ENCODE measurements around the gene HOXB8. TPM values are rescaled to one million over a fixed set of nuclear protein-coding genes. Genes with fewer than 3 reads are reported as not detected.

Gene HOXB8
- total RNA-seq, 2 donors from 2014 or later: 0.09 to 0.97 TPM

DNA sequence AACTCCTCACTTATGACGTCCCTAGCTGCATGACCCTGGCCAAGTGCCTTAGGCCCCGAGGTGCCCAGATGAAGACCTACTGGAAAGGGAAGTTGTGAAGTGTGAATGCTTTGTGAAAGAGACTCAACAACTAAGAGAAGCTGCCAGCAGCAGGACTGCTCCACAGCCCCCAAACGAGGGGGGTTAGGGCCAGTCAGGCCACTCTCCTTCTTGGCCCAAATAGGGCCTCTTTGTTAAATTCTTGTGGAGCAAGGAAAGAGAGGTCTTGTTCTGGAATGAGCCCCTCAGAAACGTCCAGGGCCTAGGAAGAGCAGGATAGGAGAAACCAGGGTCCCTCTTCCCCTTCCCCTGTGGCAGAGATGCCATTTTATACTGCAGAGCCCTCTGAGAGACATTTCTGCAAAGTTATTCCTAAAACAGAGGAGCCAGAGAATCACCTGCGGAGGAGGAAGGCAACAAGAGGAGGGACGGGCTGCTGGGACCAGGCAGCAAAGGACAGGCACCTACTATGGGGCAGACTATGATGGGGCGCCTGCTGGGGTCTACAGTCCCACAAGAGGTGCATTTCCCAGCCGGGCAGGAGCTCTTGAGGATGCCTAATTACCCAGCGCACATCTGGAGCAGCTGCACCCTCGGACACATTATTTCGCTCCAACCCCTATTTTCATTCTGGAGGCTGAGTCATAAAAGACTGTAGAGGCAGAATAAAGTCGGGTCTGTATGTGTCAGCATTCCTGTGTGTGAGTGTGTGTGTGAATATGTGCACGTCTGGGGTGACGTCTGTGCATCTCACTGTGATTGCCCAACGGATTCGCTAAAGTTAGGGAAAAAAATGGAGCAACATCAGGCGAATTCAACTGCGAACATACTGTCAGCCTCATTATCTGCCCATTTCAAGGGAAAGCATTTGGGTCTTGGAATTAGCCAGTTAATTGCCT lies 22.5 kb upstream of the HOXB8 start:
- Histone ChIP-seq H3K36me3 (no peaks in the 10 kb centered on the region), H3K9me3 (no peaks in the 10 kb centered on the region), H3K27me3 (replicated peaks; ENCODE audit: insufficient read depth) (peaks cover 33% of the 10 kb centered on the region), H3K4me1 (replicated peaks) (no peaks in the 10 kb centered on the region), H3K4me3 (no peak overlapping the region), H3K27ac (no peak overlapping the region)
- TF ChIP-seq POLR2AphosphoS5 (IDR thresholded peaks at IDR 0.05) (no peak), POLR2A (IDR thresholded peaks at IDR 0.05) (no peak)
- TF ChIP-seq, protein P1, sequence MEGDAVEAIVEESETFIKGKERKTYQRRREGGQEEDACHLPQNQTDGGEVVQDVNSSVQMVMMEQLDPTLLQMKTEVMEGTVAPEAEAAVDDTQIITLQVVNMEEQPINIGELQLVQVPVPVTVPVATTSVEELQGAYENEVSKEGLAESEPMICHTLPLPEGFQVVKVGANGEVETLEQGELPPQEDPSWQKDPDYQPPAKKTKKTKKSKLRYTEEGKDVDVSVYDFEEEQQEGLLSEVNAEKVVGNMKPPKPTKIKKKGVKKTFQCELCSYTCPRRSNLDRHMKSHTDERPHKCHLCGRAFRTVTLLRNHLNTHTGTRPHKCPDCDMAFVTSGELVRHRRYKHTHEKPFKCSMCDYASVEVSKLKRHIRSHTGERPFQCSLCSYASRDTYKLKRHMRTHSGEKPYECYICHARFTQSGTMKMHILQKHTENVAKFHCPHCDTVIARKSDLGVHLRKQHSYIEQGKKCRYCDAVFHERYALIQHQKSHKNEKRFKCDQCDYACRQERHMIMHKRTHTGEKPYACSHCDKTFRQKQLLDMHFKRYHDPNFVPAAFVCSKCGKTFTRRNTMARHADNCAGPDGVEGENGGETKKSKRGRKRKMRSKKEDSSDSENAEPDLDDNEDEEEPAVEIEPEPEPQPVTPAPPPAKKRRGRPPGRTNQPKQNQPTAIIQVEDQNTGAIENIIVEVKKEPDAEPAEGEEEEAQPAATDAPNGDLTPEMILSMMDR (IDR thresholded peaks at IDR 0.05): no peak
- 59% methylated on average over 18 of the region's 18 CpGs for WGBS
- intact Hi-C loops (cut with DNase I): no loop called here
- DNase-seq (ENCODE audit: low spot score): no peak

GRCh38 chr17:48636177-48637018 lies 21.3 kb upstream of the HOXB8 start:
- TF ChIP-seq, protein P1 (IDR thresholded peaks at IDR 0.05): peak in 1 of 4 experiments; percentile 48
- TF ChIP-seq POLR2AphosphoS5 (IDR thresholded peaks at IDR 0.05) (no peak), POLR2A (IDR thresholded peaks at IDR 0.05) (no peak)
- no peaks in the 10 kb centered on the region for H3K36me3 ChIP-seq
- H3K9me3 ChIP-seq: no peaks in the 10 kb centered on the region
- H3K27ac ChIP-seq: no peak overlapping the region
- 10% methylated on average over 35 of the region's 39 CpGs for WGBS
- intact Hi-C loops (cut with DNase I): no loop called here
- no peak for DNase-seq (ENCODE audit: low spot score)
- H3K4me3 ChIP-seq: no peak overlapping the region
- H3K27me3 ChIP-seq (replicated peaks; ENCODE audit: insufficient read depth): peaks cover 38% of the 10 kb centered on the region
- no peaks in the 10 kb centered on the region for H3K4me1 ChIP-seq (replicated peaks)

DNA sequence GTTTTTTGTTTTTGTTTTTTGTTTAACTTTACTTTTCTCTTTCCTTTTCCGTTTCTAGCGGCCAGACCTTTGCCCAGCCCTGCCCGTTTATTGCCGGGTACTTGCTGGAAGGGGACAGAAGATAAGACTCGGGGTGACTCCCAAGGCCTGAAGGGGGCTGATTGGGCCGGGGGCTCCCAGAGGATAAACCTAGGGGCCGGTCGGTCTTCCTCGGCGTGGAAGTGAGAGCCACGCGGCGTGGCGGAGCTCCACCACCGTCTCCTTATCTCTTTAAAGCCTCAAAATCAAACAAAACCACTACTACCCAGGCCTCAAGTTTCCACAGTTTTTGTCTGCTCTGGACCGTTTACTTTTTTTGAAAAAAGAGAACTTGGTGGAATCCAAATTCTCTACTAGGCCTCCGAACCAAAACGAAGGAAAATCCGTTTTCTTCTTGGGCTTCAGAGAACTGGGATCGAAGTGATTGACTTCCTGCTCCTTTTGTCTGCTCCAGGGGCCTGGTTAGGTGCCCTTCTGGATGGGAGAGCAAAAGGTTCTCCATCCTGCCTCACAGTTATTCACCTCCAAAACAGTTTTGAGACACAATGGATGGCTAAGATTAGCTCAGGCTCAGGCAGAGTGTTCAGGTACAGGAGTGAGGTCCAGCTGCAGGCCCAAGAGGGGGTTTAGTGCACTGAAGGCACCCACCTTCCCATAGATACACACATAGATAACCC lies 19.6 kb upstream of the HOXB8 start:
- DNase-seq (ENCODE audit: low spot score): no peak
- Histone ChIP-seq H3K27me3 (replicated peaks; ENCODE audit: insufficient read depth) (peaks cover 46% of the 10 kb centered on the region), H3K36me3 (no peaks in the 10 kb centered on the region), H3K27ac (no peak overlapping the region), H3K4me1 (replicated peaks) (no peaks in the 10 kb centered on the region), H3K9me3 (no peaks in the 10 kb centered on the region), H3K4me3 (no peak overlapping the region)
- TF ChIP-seq, protein P1 (IDR thresholded peaks at IDR 0.05): no peak
- TF ChIP-seq POLR2A (IDR thresholded peaks at IDR 0.05) (no peak), POLR2AphosphoS5 (IDR thresholded peaks at IDR 0.05) (no peak)
- WGBS: 72% methylated on average over 20 of the region's 20 CpGs
- intact Hi-C loops (cut with DNase I): no loop called here

DNA sequence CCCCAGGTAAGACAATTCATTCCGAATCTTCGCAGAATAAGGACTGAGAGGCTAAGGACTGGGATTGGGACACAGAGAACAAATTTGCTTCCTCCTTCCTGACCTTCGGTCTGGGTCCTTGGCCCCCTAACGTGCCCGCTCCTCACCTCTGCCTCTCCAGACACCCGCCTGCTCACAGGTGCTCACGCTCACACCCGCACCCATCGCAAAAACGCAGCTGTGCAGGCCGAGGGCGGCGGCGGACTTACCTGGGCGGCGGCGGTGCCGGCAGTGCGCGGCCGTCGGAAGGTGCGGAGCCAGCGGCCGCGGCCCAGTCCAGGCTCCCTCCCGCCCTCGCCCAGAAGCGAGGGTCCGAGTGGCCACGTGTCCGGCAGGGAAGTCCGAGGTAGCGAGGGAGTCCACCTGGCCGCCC lies 18.2 kb upstream of the HOXB8 start:
- DNase-seq (ENCODE audit: low spot score): no peak
- intact Hi-C loops (cut with DNase I): no loop called here
- 42% methylated on average over 34 of the region's 35 CpGs for WGBS
- Histone ChIP-seq H3K27ac (no peak overlapping the region), H3K36me3 (no peaks in the 10 kb centered on the region), H3K4me3 (no peak overlapping the region), H3K4me1 (replicated peaks) (no peaks in the 10 kb centered on the region), H3K9me3 (no peaks in the 10 kb centered on the region), H3K27me3 (replicated peaks; ENCODE audit: insufficient read depth) (peaks cover 57% of the 10 kb centered on the region)
- TF ChIP-seq, protein P1 (IDR thresholded peaks at IDR 0.05): no peak
- TF ChIP-seq POLR2A (IDR thresholded peaks at IDR 0.05) (no peak), POLR2AphosphoS5 (IDR thresholded peaks at IDR 0.05) (no peak)

Data from prostate gland (tissue), 2 donors.